ENCODE data around the gene CSF3. TPM values are rescaled to one million over a fixed set of nuclear protein-coding genes. Genes with fewer than 3 reads are reported as not detected.

The CSF3 gene, protein sequence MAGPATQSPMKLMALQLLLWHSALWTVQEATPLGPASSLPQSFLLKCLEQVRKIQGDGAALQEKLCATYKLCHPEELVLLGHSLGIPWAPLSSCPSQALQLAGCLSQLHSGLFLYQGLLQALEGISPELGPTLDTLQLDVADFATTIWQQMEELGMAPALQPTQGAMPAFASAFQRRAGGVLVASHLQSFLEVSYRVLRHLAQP
- not detected in 2 replicates for total RNA-seq

DNA sequence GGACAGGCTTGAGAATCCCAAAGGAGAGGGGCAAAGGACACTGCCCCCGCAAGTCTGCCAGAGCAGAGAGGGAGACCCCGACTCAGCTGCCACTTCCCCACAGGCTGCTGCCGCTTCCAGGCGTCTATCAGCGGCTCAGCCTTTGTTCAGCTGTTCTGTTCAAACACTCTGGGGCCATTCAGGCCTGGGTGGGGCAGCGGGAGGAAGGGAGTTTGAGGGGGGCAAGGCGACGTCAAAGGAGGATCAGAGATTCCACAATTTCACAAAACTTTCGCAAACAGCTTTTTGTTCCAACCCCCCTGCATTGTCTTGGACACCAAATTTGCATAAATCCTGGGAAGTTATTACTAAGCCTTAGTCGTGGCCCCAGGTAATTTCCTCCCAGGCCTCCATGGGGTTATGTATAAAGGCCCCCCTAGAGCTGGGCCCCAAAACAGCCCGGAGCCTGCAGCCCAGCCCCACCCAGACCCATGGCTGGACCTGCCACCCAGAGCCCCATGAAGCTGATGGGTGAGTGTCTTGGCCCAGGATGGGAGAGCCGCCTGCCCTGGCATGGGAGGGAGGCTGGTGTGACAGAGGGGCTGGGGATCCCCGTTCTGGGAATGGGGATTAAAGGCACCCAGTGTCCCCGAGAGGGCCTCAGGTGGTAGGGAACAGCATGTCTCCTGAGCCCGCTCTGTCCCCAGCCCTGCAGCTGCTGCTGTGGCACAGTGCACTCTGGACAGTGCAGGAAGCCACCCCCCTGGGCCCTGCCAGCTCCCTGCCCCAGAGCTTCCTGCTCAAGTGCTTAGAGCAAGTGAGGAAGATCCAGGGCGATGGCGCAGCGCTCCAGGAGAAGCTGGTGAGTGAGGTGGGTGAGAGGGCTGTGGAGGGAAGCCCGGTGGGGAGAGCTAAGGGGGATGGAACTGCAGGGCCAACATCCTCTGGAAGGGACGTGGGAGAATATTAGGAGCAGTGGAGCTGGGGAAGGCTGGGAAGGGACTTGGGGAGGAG, at the start of gene CSF3:
Gene CSF3 (plus strand): TSS at position 436 of the 993 bp plus-strand sequence. CDS start 35 bp downstream, at position 471.

DNA sequence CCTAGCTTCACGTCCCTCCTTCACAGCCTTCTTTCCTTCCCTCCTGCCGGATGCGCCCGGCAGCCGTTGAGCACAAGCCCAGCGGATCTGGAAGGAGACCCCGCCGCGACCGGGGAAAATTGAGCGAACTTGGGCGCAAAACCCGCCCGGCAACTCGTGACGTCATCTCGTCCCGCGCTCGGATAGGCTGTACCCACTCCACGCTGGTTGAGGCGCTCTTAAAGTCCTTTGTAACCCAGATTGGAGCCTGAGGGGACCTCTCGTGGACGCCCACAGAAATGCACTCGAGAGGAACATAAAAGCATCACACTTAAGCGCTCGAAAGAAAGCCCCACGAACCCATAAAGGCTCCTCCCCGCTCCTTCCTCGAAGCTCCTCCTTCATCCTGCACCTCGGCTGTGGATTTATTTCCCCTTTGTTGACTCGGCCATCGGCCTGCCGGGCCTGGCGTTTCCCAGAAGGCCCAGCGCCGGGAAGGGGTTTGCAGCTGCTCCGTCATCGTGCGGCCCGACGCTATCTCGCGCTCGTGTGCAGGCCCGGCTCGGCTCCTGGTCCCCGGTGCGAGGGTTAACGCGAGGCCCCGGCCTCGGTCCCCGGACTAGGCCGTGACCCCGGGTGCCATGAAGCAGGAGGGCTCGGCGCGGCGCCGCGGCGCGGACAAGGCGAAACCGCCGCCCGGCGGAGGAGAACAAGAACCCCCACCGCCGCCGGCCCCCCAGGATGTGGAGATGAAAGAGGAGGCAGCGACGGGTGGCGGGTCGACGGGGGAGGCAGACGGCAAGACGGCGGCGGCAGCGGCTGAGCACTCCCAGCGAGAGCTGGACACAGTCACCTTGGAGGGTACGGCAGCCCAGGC, 34.7 kb upstream of the CSF3 start, which contains the start of gene PSMD3:
Gene PSMD3 (plus strand): TSS at position 457 of the 856 bp plus-strand sequence. CDS start 164 bp downstream, at position 621.

DNA sequence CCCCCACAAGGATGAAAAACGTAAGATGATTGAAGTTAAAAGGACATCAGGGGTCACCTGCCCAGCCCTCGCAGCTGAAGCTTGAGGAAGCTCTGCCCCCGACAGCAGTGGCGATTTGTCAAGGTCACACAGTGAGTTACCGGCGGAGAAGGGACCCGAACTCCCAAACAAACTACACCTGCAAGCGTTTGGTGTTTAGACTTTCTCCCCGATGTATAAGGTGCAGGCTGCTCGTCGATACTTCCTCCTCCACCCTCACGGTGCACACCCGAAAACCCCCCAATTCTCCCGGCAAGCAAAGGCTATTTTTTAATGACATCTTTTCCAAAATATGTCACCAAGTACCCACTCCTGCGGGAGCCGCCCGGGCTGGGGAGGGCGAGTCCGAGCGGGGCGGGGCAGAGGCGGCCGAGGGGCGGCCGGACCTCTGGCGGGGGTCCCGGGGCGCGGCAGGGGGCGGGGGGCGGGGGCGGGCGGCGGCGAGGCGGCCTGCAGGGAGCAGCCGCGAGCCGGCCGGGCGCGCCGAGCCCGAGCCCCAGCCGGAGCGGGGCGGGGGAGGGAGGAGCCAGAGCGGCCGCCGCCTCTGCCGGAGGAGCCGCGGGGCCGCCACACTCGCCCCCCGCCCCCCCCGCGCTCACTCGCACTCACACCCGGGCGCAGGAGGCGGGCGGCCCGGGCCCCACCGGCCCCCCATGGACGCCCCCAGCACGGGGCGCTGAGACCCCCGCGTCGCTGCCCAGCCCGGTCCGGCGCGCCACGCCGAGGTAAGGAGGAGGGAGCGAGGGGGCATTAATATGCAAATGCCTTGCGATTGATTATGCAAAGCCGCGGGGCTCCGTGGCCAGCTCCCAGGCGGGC, 47.3 kb downstream of the CSF3 start, which contains the start of gene THRA:
Gene THRA (plus strand): TSS at position 637 of the 858 bp plus-strand sequence. CDS start 11,524 bp downstream, outside the sequence.

Small RNA genes lying within 50 kb of the gene (small RNA-seq; reads per million reads assigned to genes)
- gene SNORD124 = 385 reads per million, percentile 99 among the genes with 10 or more reads in this experiment

Other genes with a start within 250 kb of the CSF3 start
- under 0.01 and 0.43 TPM in 2 replicates for gene IKZF3, start 151.1 kb upstream of the CSF3 start, total RNA-seq
- gene ZPBP2, start 147.2 kb upstream of the CSF3 start, total RNA-seq = not detected in 2 replicates
- gene GSDMB, start 96.8 kb upstream of the CSF3 start, total RNA-seq = 4.4 and 20.4 TPM in 2 replicates
- gene ORMDL3, start 87.8 kb upstream of the CSF3 start, total RNA-seq = 56.9 and 84.8 TPM in 2 replicates
- not detected in 2 replicates for gene LRRC3C, start 87.7 kb upstream of the CSF3 start, total RNA-seq
- gene GSDMA, start 52.4 kb upstream of the CSF3 start, total RNA-seq = 0.33 TPM in 1 of 2 replicates, not detected in the other
- gene PSMD3, start 34.6 kb upstream of the CSF3 start, total RNA-seq = 88.3 and 181 TPM in 2 replicates
- 47.5 and 78.9 TPM in 2 replicates for gene MED24, start 39.0 kb downstream of the CSF3 start, total RNA-seq
- gene THRA, start 47.5 kb downstream of the CSF3 start, total RNA-seq = 12.2 and 12.7 TPM in 2 replicates
- gene NR1D1, start 85.1 kb downstream of the CSF3 start, total RNA-seq = 2.7 and 3.4 TPM in 2 replicates
- gene MSL1, start 106.5 kb downstream of the CSF3 start, total RNA-seq = 40.1 and 60.5 TPM in 2 replicates
- gene CASC3, start 125.1 kb downstream of the CSF3 start, total RNA-seq = 28.5 and 38.5 TPM in 2 replicates
- 2.4 and 2.7 TPM in 2 replicates for gene RAPGEFL1, start 162.0 kb downstream of the CSF3 start, total RNA-seq
- gene WIPF2, start 203.9 kb downstream of the CSF3 start, total RNA-seq = 6.8 and 7.9 TPM in 2 replicates